Smooth muscle cell (in vitro differentiated cells): ENCODE measurements around the gene KLHL29. TPM values are rescaled to one million over a fixed set of nuclear protein-coding genes. Genes with fewer than 3 reads are reported as not detected.

ENCODE experiments used
- DNase-seq: peaks from one replicate; lab custom pipeline; 2025; ENCODE audit not compliant: unreplicated experiment; lab: John Stamatoyannopoulos, UW
- H2AFZ ChIP-seq: fragments of 200-600 bp; sonication (generic); 2 replicates; pipeline ENCODE4 v1.6.0; 2016; ENCODE audit warnings: antibody characterized with exemption, low read depth, mild to moderate bottlenecking
- H3F3A ChIP-seq: fragments of 200-600 bp; sonication (generic); 2 replicates; pipeline ENCODE4 v1.6.0; 2017; ENCODE audit warnings: antibody characterized with exemption, low read depth
- H3K27ac ChIP-seq: fragments of 200-600 bp; sonication (generic); 2 replicates; pipeline ENCODE4 v1.5.1; 2016; ENCODE audit warnings: low read depth, mild to moderate bottlenecking
- H3K27me3 ChIP-seq: fragments of 200-600 bp; sonication (generic); 2 replicates; pipeline ENCODE4 v1.6.1; 2016; ENCODE audit warnings: low read depth, mild to moderate bottlenecking
- H3K36me3 ChIP-seq: fragments of 200-600 bp; sonication (generic); 2 replicates; pipeline ENCODE4 v1.5.1; 2016; ENCODE audit warnings: low read depth
- H3K4me1 ChIP-seq: fragments of 200-600 bp; sonication (generic); 2 replicates; pipeline ENCODE4 v1.5.1; 2016; ENCODE audit warnings: low read depth
- H3K4me2 ChIP-seq: fragments of 200-600 bp; sonication (generic); 2 replicates; pipeline ENCODE4 v1.6.0; 2016; ENCODE audit warnings: mild to moderate bottlenecking
- H3K4me3 ChIP-seq: fragments of 200-600 bp; sonication (generic); 2 replicates; pipeline ENCODE4 v1.5.1; 2016; ENCODE audit warnings: mild to moderate bottlenecking
- H3K79me2 ChIP-seq: fragments of 200-600 bp; sonication (generic); 2 replicates; pipeline ENCODE4 v1.6.0; 2016; ENCODE audit warnings: low read depth, mild to moderate bottlenecking
- H3K9ac ChIP-seq: fragments of 200-600 bp; sonication (generic); 2 replicates; pipeline ENCODE4 v1.6.0; 2016; ENCODE audit warnings: low read depth
- H3K9me3 ChIP-seq: fragments of 200-600 bp; sonication (generic); replicated peaks from 2 replicates; pipeline ENCODE4 v1.5.1; 2016; ENCODE audit warnings: low read depth
- H4K20me1 ChIP-seq: fragments of 200-600 bp; sonication (generic); 2 replicates; pipeline ENCODE4 v1.6.0; 2016; ENCODE audit warnings: low read depth
- WGBS: methylation state at CpG from one replicate; pipeline ENCODE4 v1.1.7; 2016; ENCODE audit warnings: low lambda C conversion rate; 5-methylcytosine and 5-hydroxymethylcytosine counted together
- polyA plus RNA-seq: library from polyadenylated mRNA; unstranded; fragments of >200 nt; fragmentation: Nextera tagmentation; extraction: Ambion mirVana; gene quantifications from 2 replicates; pipeline ENCODE4 v1.2.1, GENCODE V29; 2016
- total RNA-seq: library from RNA; depleted of rRNA; stranded (reverse); fragments of >200 nt; gene quantifications from 2 replicates; pipeline ENCODE4 v1.2.3, GENCODE V29; 2014
- TF ChIP-seq, protein P1 (sequence below): fragments of 200-600 bp; sonication (generic); IDR thresholded peaks from 2 replicates; pipeline ENCODE4 v1.5.1; 2017; ENCODE audit warnings: borderline replicate concordance, mild to moderate bottlenecking, antibody characterized with exemption; ENCODE audit not compliant: insufficient read depth, poor library complexity, severe bottlenecking

KLHL29 gene
- total and polyA plus RNA-seq, 2 experiments from 2014 or later: 3.1 to 6.6 TPM

DNA sequence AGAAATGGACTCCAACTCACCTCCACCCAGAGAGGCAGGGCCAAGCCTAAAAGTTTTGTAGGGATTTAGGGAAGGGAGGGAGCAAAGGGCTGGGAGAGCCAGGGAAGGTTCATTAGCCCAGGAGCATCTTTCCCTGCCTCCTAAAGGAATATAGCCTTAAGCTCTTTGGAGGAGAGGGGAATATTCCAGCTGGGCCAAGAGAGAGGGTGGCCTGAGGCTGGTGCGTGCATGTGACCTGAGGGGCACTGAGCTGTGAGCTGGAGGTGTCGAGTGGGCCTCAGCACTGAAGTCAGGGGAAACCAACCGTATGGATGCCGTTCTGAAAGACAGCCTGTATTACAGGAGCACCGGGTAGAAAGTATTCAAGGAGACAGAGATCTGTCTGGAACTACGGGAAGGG is 112.6 kb downstream of the KLHL29 start:
- Histone ChIP-seq H3K27me3 (no peaks in the 10 kb centered on the region), H2AFZ (no peak overlapping the region), H3K9me3 (no peaks in the 10 kb centered on the region), H3F3A (no peaks in the 10 kb centered on the region), H3K36me3 (no peaks in the 10 kb centered on the region), H3K27ac (no peak overlapping the region), H3K79me2 (no peaks in the 10 kb centered on the region), H4K20me1 (peaks cover 41% of the 10 kb centered on the region), H3K9ac (no peak overlapping the region), H3K4me2 (no peak overlapping the region), H3K4me1 (peaks cover 7% of the 10 kb centered on the region), H3K4me3 (no peak overlapping the region)
- TF ChIP-seq, protein P1, sequence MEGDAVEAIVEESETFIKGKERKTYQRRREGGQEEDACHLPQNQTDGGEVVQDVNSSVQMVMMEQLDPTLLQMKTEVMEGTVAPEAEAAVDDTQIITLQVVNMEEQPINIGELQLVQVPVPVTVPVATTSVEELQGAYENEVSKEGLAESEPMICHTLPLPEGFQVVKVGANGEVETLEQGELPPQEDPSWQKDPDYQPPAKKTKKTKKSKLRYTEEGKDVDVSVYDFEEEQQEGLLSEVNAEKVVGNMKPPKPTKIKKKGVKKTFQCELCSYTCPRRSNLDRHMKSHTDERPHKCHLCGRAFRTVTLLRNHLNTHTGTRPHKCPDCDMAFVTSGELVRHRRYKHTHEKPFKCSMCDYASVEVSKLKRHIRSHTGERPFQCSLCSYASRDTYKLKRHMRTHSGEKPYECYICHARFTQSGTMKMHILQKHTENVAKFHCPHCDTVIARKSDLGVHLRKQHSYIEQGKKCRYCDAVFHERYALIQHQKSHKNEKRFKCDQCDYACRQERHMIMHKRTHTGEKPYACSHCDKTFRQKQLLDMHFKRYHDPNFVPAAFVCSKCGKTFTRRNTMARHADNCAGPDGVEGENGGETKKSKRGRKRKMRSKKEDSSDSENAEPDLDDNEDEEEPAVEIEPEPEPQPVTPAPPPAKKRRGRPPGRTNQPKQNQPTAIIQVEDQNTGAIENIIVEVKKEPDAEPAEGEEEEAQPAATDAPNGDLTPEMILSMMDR: no peak
- DNase-seq: no peak
- 72% methylated on average over 6 of the region's 6 CpGs for WGBS

DNA sequence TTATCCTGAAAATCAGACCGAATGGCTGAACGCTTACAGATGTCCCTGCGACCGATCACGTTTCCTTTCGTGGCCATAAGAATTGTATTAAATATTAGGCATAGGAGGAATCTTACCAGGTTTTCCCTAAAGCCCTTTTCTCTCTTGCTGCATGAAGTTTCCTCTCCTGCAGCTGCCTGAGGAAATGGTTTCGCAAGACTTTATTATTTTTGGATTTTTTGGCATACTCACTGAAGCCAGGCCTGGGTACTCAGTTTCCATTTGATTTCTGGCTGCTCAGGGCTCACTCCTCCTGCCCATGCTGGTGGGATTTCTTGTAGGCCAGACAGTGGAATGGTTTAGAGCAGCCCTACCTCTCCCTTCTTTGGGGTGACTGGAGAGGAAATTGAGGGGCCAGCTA is 114.0 kb downstream of the KLHL29 start:
- H4K20me1 ChIP-seq: peaks cover 46% of the 10 kb centered on the region
- no peak overlapping the region for H3K4me2 ChIP-seq
- TF ChIP-seq, protein P1: no peak
- no peak overlapping the region for H2AFZ ChIP-seq
- no peak for DNase-seq
- 97% methylated on average over 7 of the region's 7 CpGs for WGBS
- no peak overlapping the region for H3K27ac ChIP-seq
- no peaks in the 10 kb centered on the region for H3K27me3 ChIP-seq
- no peaks in the 10 kb centered on the region for H3K9me3 ChIP-seq
- peaks cover 11% of the 10 kb centered on the region for H3K4me1 ChIP-seq
- H3K36me3 ChIP-seq: no peaks in the 10 kb centered on the region
- no peak overlapping the region for H3K4me3 ChIP-seq
- no peaks in the 10 kb centered on the region for H3F3A ChIP-seq
- no peaks in the 10 kb centered on the region for H3K79me2 ChIP-seq
- no peak overlapping the region for H3K9ac ChIP-seq

DNA sequence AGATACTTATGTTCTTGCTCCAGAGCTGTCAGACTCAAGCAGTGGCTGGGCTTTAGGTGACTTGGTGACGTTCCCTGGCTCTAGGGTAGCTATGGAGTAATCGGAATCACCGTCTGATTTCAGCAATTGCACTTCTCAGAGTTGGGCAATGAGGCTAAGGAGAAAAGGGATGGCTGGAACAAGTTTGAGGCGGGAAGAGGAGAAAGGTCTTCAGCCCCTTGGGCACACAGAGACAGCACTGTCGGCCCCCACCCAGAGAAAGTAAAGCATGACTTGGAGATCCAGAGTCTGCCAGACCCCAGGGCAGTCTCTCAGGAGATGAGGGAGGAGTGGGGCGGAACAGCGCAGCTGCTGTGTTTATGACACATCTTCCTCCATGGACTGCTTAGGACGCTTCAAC is 114.5 kb downstream of the KLHL29 start:
- Histone ChIP-seq H3K9me3 (no peaks in the 10 kb centered on the region), H3K4me2 (no peak overlapping the region), H3F3A (no peaks in the 10 kb centered on the region), H3K4me1 (peaks cover 11% of the 10 kb centered on the region), H3K36me3 (no peaks in the 10 kb centered on the region), H3K4me3 (no peak overlapping the region), H2AFZ (no peak overlapping the region), H3K9ac (no peak overlapping the region), H3K27ac (no peak overlapping the region), H4K20me1 (peaks cover 46% of the 10 kb centered on the region), H3K27me3 (no peaks in the 10 kb centered on the region), H3K79me2 (no peaks in the 10 kb centered on the region)
- TF ChIP-seq, protein P1: no peak
- DNase-seq: no peak
- 91% methylated on average over 8 of the region's 8 CpGs for WGBS

DNA sequence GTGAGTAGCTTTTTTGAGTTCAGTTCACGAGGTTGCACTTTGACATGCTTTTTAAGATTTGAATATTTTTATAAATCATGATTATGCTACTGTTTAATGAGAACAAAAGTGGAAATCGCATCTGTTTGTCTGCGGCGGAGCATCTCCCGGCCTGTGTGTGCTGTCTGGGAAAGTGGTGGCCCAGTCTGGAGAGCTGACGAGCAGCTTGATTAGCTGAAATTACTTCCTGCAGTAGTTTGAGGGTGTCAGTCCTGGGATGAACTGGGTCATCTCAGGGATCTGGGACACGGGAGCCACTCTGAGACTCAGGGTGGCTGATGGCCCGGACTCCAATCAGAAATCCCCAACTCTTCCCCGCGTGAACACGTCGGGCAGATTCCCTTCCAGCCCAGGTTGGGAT is 115.9 kb downstream of the KLHL29 start:
- H4K20me1 ChIP-seq: peaks cover 50% of the 10 kb centered on the region
- H3K79me2 ChIP-seq: no peaks in the 10 kb centered on the region
- H2AFZ ChIP-seq: no peak overlapping the region
- WGBS: 96% methylated on average over 12 of the region's 12 CpGs
- peaks cover 11% of the 10 kb centered on the region for H3K4me1 ChIP-seq
- TF ChIP-seq, protein P1: no peak
- H3K9ac ChIP-seq: no peak overlapping the region
- no peak for DNase-seq
- no peaks in the 10 kb centered on the region for H3K27me3 ChIP-seq
- no peaks in the 10 kb centered on the region for H3K36me3 ChIP-seq
- no peaks in the 10 kb centered on the region for H3K9me3 ChIP-seq
- no peak overlapping the region for H3K4me3 ChIP-seq
- no peak overlapping the region for H3K4me2 ChIP-seq
- H3K27ac ChIP-seq: no peak overlapping the region
- no peaks in the 10 kb centered on the region for H3F3A ChIP-seq
